Fibroblast of mammary gland (primary cell): Measurements from ENCODE around the gene FUCA1.
"Not testable (repeated sequence)": the region's sequence is repeated elsewhere in the genome, so short reads cannot be mapped to it uniquely, and the experiment has no call there.

ENCODE experiments used
- DNase-seq: peaks from one replicate; pipeline ENCODE4 v3.0.0-alpha.2; 2010; ENCODE audit warnings: low read depth
- H3K4me3 ChIP-seq: 2 replicates; pipeline ENCODE4 v1.5.1; 2011; ENCODE audit warnings: low read depth, mild to moderate bottlenecking, low read length, moderate library complexity; ENCODE audit not compliant: control insufficient read depth
- CTCF ChIP-seq: conservative IDR thresholded peaks from 2 replicates; pipeline ENCODE4 v1.5.1; 2011; ENCODE audit warnings: low read depth, low read length, inconsistent platforms; ENCODE audit not compliant: control insufficient read depth, insufficient read depth

The FUCA1 gene

GRCh38 chr1:23864801-23865542 is 3.1 kb downstream of the FUCA1 start:
- no peak for DNase-seq
- no peak overlapping the region for H3K4me3 ChIP-seq
- TF ChIP-seq CTCF = no peak

- TF ChIP-seq CTCF = no peak
- H3K4me3 ChIP-seq = no peak overlapping the region
- DNase-seq = no peak
These were observed 5.5 kb downstream of the FUCA1 start for GRCh38 chr1:23862640-23863039.

GRCh38 chr1:23854568-23854967 is 13.5 kb downstream of the FUCA1 start:
- peak; percentile 8 for DNase-seq
- TF ChIP-seq CTCF = peak; percentile 23
- no peak overlapping the region for H3K4me3 ChIP-seq

GRCh38 chr1:23853124-23853523 is 15.0 kb downstream of the FUCA1 start:
- not testable (repeated sequence) for DNase-seq, H3K4me3 ChIP-seq

GRCh38 chr1:23851406-23851805 is 16.7 kb downstream of the FUCA1 start:
- DNase-seq, H3K4me3 ChIP-seq: not testable (repeated sequence)

- TF ChIP-seq CTCF = no peak
- no peak overlapping the region for H3K4me3 ChIP-seq
- DNase-seq = no peak
These were observed 19.1 kb downstream of the FUCA1 start for GRCh38 chr1:23848673-23849616.

- not testable (repeated sequence) for DNase-seq, H3K4me3 ChIP-seq
These were observed 20.5 kb downstream of the FUCA1 start for GRCh38 chr1:23847482-23848095.

- no peak for DNase-seq
- H3K4me3 ChIP-seq = no peak overlapping the region
- TF ChIP-seq CTCF = no peak
These were observed 22.9 kb downstream of the FUCA1 start for GRCh38 chr1:23845163-23845562.
